AG10803 (cell line): ENCODE data around the gene RPL37.

ENCODE experiments used
- DNase-seq: peaks from one replicate; pipeline ENCODE4 v3.0.0; 2010; ENCODE audit warnings: low read depth
- H3K4me3 ChIP-seq: 2 replicates; pipeline ENCODE4 v1.5.1; 2011; ENCODE audit warnings: mild to moderate bottlenecking, low read length, control low read depth
- CTCF ChIP-seq: conservative IDR thresholded peaks from 2 replicates; pipeline ENCODE4 v1.5.1; 2011; ENCODE audit warnings: mild to moderate bottlenecking, low read length, control low read depth, inconsistent platforms

RPL37 gene

DNA sequence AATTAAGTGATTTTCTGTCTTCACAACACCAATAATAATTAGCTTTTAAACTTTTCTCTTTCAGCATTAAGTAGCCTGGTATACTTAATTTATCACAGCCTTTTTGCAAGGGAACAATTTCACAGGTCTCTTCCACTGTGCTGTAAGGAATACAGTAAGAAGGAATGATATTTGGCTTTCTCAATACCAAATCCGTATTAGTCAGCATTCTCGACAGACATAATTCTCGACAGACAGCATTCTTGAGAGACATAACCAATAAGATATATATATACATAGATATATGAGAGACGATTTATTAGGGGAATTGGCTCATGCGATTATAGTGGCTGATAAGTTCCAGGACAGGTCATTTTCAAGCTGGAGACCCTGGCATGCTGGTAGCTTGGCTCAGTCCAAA lies 54.8 kb downstream of the RPL37 start:
- H3K4me3 ChIP-seq, result no peak overlapping the region
- TF ChIP-seq CTCF, result no peak
- no peak for DNase-seq

DNA sequence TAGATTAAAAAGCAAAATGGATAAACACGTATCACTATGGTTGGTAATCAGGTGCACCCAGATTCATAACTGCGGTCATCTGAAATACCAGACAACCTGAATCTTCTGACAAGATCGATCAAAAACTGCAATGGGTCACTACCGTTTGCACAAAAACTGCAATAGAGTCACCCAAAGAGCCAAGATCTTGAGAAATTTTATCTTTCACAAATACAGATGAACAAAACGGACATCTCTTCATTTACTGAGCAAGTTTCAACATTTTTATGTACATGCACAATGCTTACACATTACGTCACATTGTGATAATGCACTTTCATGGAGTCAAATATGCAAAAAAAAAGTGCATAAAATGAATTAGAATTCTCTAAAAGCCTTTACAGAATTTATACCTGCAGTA lies 55.5 kb downstream of the RPL37 start:
- H3K4me3 ChIP-seq, result no peak overlapping the region
- no peak for DNase-seq
- no peak for TF ChIP-seq CTCF

- no peak for TF ChIP-seq CTCF
- H3K4me3 ChIP-seq, result no peak overlapping the region
- no peak for DNase-seq
Observed at GRCh38 chr5:40778133-40778532, 56.9 kb downstream of the RPL37 start.

DNA sequence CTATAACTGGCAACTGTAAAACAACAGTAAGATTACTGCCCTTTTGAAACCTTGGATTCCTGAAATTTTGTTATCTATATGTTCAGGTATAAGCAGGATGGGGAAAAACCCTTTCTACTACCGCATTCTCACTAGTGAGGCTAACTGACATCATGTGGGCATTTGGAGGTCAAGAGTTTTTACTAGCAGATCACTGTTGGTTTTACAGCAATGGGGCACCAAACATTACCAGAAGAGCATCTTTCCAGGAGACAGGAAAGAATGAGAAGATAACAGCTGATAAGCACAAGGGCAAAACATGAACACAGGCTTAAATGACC lies 58.4 kb downstream of the RPL37 start:
- no peak for TF ChIP-seq CTCF
- no peak for DNase-seq
- H3K4me3 ChIP-seq, result no peak overlapping the region

- DNase-seq, result no peak
- no peak for TF ChIP-seq CTCF
- no peak overlapping the region for H3K4me3 ChIP-seq
Observed at GRCh38 chr5:40775846-40776657, 59.0 kb downstream of the RPL37 start.
